Activated CD4-positive, alpha-beta T cell treated with anti-CD3 and anti-CD28 coated beads for 48 hours (primary cell): ENCODE measurements around the gene EGLN2.
"Not testable (repeated sequence)": the region's sequence is repeated elsewhere in the genome, so short reads cannot be mapped to it uniquely, and the experiment has no call there.

Source experiments
- DNase-seq: peaks from one replicate; pipeline ENCODE4 v3.0.0-alpha.2; 2020

The EGLN2 gene

GRCh38 chr19:40850277-40850676, 51.3 kb downstream of the EGLN2 start, which contains the start of gene CYP2A6:
TSS of gene CYP2A6 (minus strand) at chr19:40850447. CDS start at chr19:40850426, 21 bp downstream.
- DNase-seq: not testable (repeated sequence)

GRCh38 chr19:40852467-40853152, 53.6 kb downstream of the EGLN2 start:
- not testable (repeated sequence) for DNase-seq
